HepG2 (cell line): ENCODE data around the gene TMEM141. TPM values are rescaled to one million over a fixed set of nuclear protein-coding genes. Genes with fewer than 3 reads are reported as not detected.

Experiments used
- BRD4 ChIP-seq: sonication (generic); formaldehyde crosslinking; IDR thresholded peaks from 2 replicates; pipeline ENCODE4 v1.4.0; 2020; ENCODE audit warnings: missing genetic modification reagents
- CBX1 ChIP-seq: IDR thresholded peaks from one replicate; pipeline ENCODE4 v1.6.1; 2016; ENCODE audit warnings: antibody characterized with exemption, low read depth
- CHD4 ChIP-seq: fragments of 200-600 bp; sonication (generic); IDR thresholded peaks from 2 replicates; pipeline ENCODE4 v1.7.0; 2017; ENCODE audit warnings: mild to moderate bottlenecking, low read length, borderline replicate concordance
- ERF ChIP-seq: IDR thresholded peaks from 2 replicates; pipeline ENCODE4 v1.6.1; 2018; ENCODE audit warnings: missing biosample characterization, missing genetic modification reagents
- GABPA ChIP-seq, 2 experiments: IDR thresholded peaks; 2 replicates each; pipeline ENCODE4 v1.6.1; 2011 to 2016; ENCODE audit warnings: low read depth in 2 of 2, low read length in 1 of 2, missing biosample characterization in 1 of 2, missing genetic modification characterization in 1 of 2
- GATA4 ChIP-seq: sonication (generic); IDR thresholded peaks from 2 replicates; pipeline ENCODE4 v1.6.1; 2016; ENCODE audit warnings: antibody characterized with exemption, low read depth, borderline replicate concordance
- GLI4 ChIP-seq: sonication (generic); formaldehyde crosslinking; IDR thresholded peaks from 2 replicates; pipeline ENCODE4 v1.5.1; 2020; ENCODE audit warnings: missing genetic modification reagents, mild to moderate bottlenecking, moderate library complexity, borderline replicate concordance
- LRRFIP1 ChIP-seq: sonication (generic); formaldehyde crosslinking; conservative IDR thresholded peaks from 2 replicates; pipeline ENCODE4 v1.4.0; 2020; ENCODE audit warnings: missing genetic modification reagents
- NCOA2 ChIP-seq: sonication (generic); formaldehyde crosslinking; IDR thresholded peaks from 2 replicates; pipeline ENCODE4 v1.8.0; 2022; ENCODE audit warnings: inconsistent platforms
- NFIC ChIP-seq: IDR thresholded peaks from 2 replicates; pipeline ENCODE4 v1.6.1; 2012; ENCODE audit warnings: mild to moderate bottlenecking, low read length, inconsistent platforms
- RBFOX2 ChIP-seq: fragments of 200-400 bp; formaldehyde crosslinking; IDR thresholded peaks from 2 replicates; pipeline ENCODE4 v1.6.1; 2017; ENCODE audit warnings: low read depth, mild to moderate bottlenecking, low read length
- SCMH1 ChIP-seq: sonication (generic); formaldehyde crosslinking; IDR thresholded peaks from 2 replicates; pipeline ENCODE4 v1.9.0; 2021; ENCODE audit warnings: missing genetic modification reagents, mild to moderate bottlenecking, borderline replicate concordance
- SPEN ChIP-seq: sonication (generic); formaldehyde crosslinking; IDR thresholded peaks from 2 replicates; pipeline ENCODE4 v1.5.1; 2020; ENCODE audit warnings: low read depth, mild to moderate bottlenecking, missing genetic modification reagents
- STAT6 ChIP-seq: sonication (generic); formaldehyde crosslinking; IDR thresholded peaks from 2 replicates; pipeline ENCODE4 v1.4.0; 2020; ENCODE audit warnings: missing genetic modification reagents, mild to moderate bottlenecking, borderline replicate concordance
- U2AF1 ChIP-seq: fragments of 200-400 bp; formaldehyde crosslinking; optimal IDR thresholded peaks from 2 replicates; pipeline ENCODE3; 2017; ENCODE audit warnings: mild to moderate bottlenecking, low read depth, low read length
- XBP1 ChIP-seq: sonication (generic); formaldehyde crosslinking; IDR thresholded peaks from 2 replicates; pipeline ENCODE4 v1.5.0; 2020; ENCODE audit warnings: missing genetic modification reagents
- ZBTB3 ChIP-seq: sonication (generic); formaldehyde crosslinking; IDR thresholded peaks from 2 replicates; pipeline ENCODE4 v1.4.0; 2020; ENCODE audit warnings: low read depth, mild to moderate bottlenecking, moderate library complexity, missing genetic modification reagents, borderline replicate concordance
- ZBTB49 ChIP-seq: sonication (generic); formaldehyde crosslinking; IDR thresholded peaks from 2 replicates; pipeline ENCODE4 v1.4.0; 2020; ENCODE audit warnings: missing genetic modification reagents, borderline replicate concordance
- ZKSCAN1 ChIP-seq: fragments of 150-350 bp; IDR thresholded peaks from 2 replicates; pipeline ENCODE4 v1.6.1; 2014; ENCODE audit warnings: low read length
- ZNF20 ChIP-seq: sonication (generic); formaldehyde crosslinking; IDR thresholded peaks from 2 replicates; pipeline ENCODE4 v1.4.0; 2020; ENCODE audit warnings: mild to moderate bottlenecking, moderate library complexity, missing genetic modification reagents
- ZNF350 ChIP-seq: sonication (generic); formaldehyde crosslinking; IDR thresholded peaks from 2 replicates; pipeline ENCODE4 v1.4.0; 2020; ENCODE audit warnings: mild to moderate bottlenecking, low read depth, missing genetic modification reagents, borderline replicate concordance
- ZNF652 ChIP-seq: IDR thresholded peaks from 2 replicates; pipeline ENCODE4 v1.6.1; 2016; ENCODE audit warnings: low read depth, borderline replicate concordance
- ZNF672 ChIP-seq: sonication (generic); formaldehyde crosslinking; IDR thresholded peaks from 2 replicates; pipeline ENCODE4 v1.8.1; 2022; ENCODE audit warnings: missing genetic modification reagents
- polyA plus RNA-seq, 8 experiments: library from polyadenylated mRNA; depleted of rRNA in 3 of 8; stranded (reverse) in 7 of 8; unstranded in 1 of 8; fragments of >200 nt; fragmentation: Illumina TruSeq in 4 of 8; extraction: Trizol in 4 of 8; gene quantifications; 2 replicates each; pipeline versions ENCODE4 v1.2.1 to v1.2.3, GENCODE V29; 2011 to 2016; ENCODE audit warnings: low read depth in 4 of 8, missing spikeins in 1 of 8, mixed read lengths in 1 of 8; ENCODE audit not compliant: insufficient read depth in 1 of 8
- total RNA-seq, 5 experiments: library from RNA; depleted of rRNA; stranded (reverse); fragments of >200 nt; fragmentation: Illumina TruSeq; extraction: Trizol; gene quantifications; 2 replicates each; pipeline ENCODE4 v1.2.3, GENCODE V29; 2016; ENCODE audit warnings: low read depth in 1 of 5

The TMEM141 gene
- total and polyA plus RNA-seq, 2 of the 13 experiments (the other 11 are each of a cell fraction or from before 2014, with no cell fraction given), result 81.0 to 202 TPM

- TF ChIP-seq ZBTB49 (CRISPR knock-in tag), result no peak
- no peak for TF ChIP-seq LRRFIP1 (CRISPR knock-in tag)
- TF ChIP-seq BRD4, result no peak
- peak; percentile 95 for TF ChIP-seq RBFOX2
- TF ChIP-seq STAT6 (CRISPR knock-in tag), result no peak
- peak; percentile 52; the same call in 1 of the 2 replicates for TF ChIP-seq SPEN (CRISPR knock-in tag)
- no peak for TF ChIP-seq ZNF350
- TF ChIP-seq U2AF1, result no peak
- TF ChIP-seq ZNF652 (CRISPR knock-in tag), result no peak
- TF ChIP-seq NFIC, result no peak
- peak; percentile 48; the same call in 1 of the 2 replicates for TF ChIP-seq NCOA2 (CRISPR knock-in tag)
- no peak; the same call in 1 of the 2 replicates for TF ChIP-seq CHD4
- no peak; the same call in 1 of the 2 replicates for TF ChIP-seq ZNF20 (CRISPR knock-in tag)
- no peak for TF ChIP-seq GLI4 (CRISPR knock-in tag)
- TF ChIP-seq SCMH1 (CRISPR knock-in tag), result no peak
- no peak for TF ChIP-seq ZBTB3 (CRISPR knock-in tag)
- TF ChIP-seq GATA4, result no peak
- TF ChIP-seq CBX1, result no peak
- no peak for TF ChIP-seq ERF
- no peak for TF ChIP-seq ZKSCAN1
- TF ChIP-seq GABPA (IDR thresholded peaks at IDR 0.05; ENCODE audit: low read depth, low read length), result no peak
- no peak for TF ChIP-seq GABPA (CRISPR knock-in tag; IDR thresholded peaks at IDR 0.05; ENCODE audit: low read depth)
- peak; percentile 35; the same call in 1 of the 2 replicates for TF ChIP-seq XBP1
- TF ChIP-seq ZNF672, result no peak
Observed at GRCh38 chr9:136799854-136800657, 8.9 kb downstream of the TMEM141 start (continued).
